Measurements from ENCODE around the gene ARID3A. TPM values are rescaled to one million over a fixed set of nuclear protein-coding genes. Genes with fewer than 3 reads are reported as not detected.

Gene ARID3A
- total and polyA plus RNA-seq, 2 of the 8 experiments (the other 6 are each of a cell fraction or from before 2014, with no cell fraction given) = 40.5 to 77.4 TPM

DNA sequence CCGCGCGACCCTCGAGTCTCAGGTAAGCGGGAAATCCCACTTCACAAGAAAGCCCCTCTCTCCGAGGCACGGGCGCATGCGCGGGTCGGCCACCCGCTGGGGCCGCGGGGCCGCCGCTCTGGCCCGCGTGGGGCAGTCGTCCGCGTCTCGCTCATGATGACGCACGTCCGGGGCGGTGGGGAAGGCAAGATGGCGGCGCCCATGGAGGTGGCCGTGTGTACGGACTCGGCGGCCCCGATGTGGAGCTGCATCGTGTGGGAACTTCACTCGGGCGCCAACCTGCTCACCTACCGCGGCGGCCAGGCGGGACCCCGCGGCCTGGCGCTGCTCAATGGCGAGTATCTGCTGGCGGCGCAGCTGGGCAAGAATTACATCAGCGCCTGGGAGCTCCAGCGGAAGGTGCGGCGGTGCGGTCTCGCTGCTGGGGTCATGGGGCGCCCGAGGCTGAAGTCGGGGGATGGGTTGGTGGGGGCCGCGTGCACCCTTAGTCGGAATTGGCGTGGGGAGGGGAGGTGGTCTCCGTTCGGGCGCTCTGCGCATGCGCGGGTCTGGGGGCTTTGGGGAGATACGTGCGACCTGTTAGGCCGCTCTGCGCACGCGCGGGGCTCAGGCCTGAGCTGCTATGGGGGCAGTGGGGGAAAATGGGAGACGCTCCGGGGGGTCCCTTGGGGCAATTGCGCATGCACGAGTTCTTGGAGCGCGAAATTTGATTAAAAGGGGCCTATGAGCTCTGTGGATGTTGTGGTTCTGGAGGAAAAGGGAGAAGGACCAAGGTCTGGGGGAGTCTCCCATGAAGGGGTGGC is 58.5 kb downstream of the ARID3A start, which contains the start of gene WDR18 (continued):
- TF ChIP-seq KDM4A (IDR thresholded peaks at IDR 0.05; ENCODE audit: low read depth, low read length, severe bottlenecking) = peak; percentile 90
- no peak for TF ChIP-seq EP300 (IDR thresholded peaks at IDR 0.05; ENCODE audit: borderline replicate concordance in 1 of 2, low read depth in 2 of 2, low read length in 2 of 2)
- peak; percentile 91 for TF ChIP-seq ASH2L (IDR thresholded peaks at IDR 0.05; ENCODE audit: low read length)
- TF ChIP-seq PHF8 (conservative IDR thresholded peaks at IDR 0.05; ENCODE audit: low read depth, low read length) = peak; percentile 92
- TF ChIP-seq NANOG (IDR thresholded peaks at IDR 0.05; ENCODE audit: insufficient read depth, low read depth, low read length, poor library complexity, severe bottlenecking) = no peak
- peak; percentile 91 for TF ChIP-seq POLR2AphosphoS5 (IDR thresholded peaks at IDR 0.05; ENCODE audit: low read depth, low read length)
- TF ChIP-seq, protein P1, sequence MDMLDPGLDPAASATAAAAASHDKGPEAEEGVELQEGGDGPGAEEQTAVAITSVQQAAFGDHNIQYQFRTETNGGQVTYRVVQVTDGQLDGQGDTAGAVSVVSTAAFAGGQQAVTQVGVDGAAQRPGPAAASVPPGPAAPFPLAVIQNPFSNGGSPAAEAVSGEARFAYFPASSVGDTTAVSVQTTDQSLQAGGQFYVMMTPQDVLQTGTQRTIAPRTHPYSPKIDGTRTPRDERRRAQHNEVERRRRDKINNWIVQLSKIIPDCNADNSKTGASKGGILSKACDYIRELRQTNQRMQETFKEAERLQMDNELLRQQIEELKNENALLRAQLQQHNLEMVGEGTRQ (IDR thresholded peaks at IDR 0.05; ENCODE audit: low read length) = no peak
- no peak for TF ChIP-seq BCL11A (IDR thresholded peaks at IDR 0.05; ENCODE audit: low read depth in 2 of 2, low read length in 2 of 2)
